GM18520 (cell line): ENCODE results near the gene KLHDC4.
"Not testable (repeated sequence)": the region's sequence is repeated elsewhere in the genome, so short reads cannot be mapped to it uniquely, and the experiment has no call there.

Source experiments
- ATAC-seq: cut with Tn5 transposase; IDR thresholded peaks from one replicate; pipeline ENCODE4 v1.9.1; 2021; ENCODE audit not compliant: unreplicated experiment

KLHDC4 gene

DNA sequence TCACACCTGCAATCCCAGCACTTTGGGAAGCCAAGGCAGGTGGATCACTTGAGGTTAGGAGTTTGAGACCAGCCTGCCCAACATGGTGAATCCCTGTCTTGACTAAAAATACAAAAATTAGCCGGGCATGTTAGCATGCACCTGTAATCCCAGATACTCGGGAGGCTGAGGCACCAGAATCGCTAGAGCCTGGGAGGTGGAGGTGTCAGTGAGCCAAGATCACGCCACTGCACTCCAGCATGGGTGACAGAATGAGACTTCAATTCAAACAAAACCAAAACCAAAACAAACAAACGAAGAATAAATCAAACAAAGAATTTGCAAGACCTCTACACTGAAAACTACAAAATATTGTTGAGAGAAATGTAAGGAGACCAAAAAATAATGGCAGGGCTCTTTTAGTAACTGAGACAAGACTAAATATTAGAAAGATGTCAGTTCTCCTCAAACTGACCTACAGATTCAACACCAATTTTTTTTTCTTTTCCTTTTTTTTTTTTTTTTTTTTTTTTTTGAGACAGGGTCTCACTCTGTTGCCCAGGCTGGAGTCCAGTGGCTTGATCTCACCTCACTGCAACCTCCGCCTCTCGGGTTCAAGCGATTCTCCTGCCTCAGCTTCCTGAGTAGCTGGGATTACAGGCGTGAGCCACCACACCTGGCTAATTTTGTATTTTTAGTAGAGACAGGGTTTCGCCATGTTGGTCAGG is 23.1 kb upstream of the KLHDC4 start:
- not testable (repeated sequence) for ATAC-seq

DNA sequence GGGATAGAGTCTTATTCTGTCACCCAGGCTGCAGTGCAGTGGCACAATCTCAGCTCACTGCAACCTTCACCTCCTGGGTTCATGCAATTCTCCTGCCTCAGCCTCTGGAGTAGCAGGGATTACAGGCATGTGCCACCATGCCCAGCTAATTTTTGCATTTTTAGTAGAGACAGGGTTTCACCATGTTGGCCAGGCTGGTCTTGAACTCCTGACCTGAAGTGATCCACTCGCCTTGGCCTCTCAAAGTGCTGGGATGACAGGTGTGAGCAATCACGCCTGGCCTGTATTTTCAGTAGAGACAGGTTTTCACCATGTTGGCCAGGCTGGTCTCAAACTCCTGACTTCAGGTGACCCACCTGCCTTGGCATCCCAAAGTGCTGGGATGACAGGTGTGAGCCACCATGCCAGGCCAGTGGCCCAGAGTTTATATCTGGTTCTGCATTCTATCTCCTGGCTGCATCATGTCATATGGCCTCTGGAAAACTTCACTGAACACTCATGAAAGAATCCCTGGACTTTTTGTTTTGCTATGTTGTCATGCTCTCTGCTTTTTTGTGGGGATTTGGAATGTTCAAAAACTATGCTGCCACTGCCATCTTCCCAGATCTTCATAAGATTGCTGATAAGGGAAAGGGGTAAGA is 21.8 kb upstream of the KLHDC4 start:
- not testable (repeated sequence) for ATAC-seq

DNA sequence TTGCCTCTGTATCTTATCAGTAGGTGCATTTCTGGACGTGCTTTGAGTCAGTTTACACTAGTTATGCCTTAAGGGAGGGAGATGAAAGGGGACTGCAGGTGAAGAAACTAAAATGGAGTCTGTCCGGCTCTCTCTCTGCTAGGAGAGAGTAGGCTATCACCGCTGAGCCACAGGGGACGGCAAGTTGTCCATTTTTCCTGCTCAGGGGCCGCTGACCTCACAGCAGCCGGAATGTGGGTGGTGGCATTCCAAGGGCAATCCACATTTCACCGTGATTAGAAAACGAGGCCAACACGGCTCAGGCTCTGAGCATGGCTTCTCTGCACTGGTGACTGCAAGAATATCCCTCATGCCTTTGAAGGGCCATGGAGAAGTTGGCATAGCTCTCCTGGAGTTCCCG is 19.0 kb upstream of the KLHDC4 start:
- no peak for ATAC-seq

DNA sequence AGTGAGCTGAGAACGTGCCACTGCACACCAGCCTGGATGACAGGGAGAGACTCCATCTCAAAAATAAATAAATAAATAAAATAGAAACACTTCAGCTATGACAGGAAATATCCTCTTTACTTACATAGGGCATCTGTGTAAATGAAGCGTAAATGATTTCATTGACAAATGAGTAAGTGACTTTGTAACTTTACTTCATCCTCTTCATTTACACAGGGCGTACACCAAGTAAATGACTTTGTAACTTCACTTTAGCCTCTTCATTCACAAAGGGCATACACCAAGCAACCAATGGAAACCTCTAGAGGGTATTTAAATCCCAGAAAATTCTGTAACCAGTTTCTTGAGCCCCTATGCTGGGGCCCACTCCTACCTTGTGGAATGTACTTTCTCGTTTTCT is 16.2 kb upstream of the KLHDC4 start:
- no peak for ATAC-seq

DNA sequence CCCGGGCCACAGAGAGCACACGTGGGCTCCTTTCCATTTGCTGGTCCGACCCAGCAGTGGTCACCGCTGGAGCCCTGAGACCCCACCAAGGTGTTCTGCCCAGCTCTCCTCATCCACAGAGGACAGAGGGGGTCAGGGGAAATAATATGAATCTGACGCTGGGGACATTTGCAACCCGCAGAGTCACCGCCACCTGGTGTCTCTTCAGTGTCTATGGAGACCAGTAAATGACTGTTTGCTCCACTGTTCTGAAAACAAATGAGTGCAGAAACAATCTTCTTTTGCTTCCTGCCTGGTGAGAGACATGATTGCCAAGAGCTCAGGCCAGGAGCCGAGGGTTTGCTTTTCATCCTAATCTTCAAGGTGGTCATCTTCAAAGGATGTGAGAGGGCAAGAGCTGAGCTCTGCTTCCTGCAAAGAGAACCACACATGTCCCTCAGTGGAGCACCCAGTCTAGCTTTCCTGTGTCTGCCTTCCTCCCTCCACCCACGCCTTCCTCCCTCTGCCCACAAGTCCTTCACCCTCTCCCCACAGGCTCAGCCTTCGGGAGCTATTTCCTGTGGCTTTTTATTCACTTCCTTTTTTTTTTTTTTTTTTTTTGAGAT is 14.7 kb upstream of the KLHDC4 start:
- ATAC-seq: no peak

DNA sequence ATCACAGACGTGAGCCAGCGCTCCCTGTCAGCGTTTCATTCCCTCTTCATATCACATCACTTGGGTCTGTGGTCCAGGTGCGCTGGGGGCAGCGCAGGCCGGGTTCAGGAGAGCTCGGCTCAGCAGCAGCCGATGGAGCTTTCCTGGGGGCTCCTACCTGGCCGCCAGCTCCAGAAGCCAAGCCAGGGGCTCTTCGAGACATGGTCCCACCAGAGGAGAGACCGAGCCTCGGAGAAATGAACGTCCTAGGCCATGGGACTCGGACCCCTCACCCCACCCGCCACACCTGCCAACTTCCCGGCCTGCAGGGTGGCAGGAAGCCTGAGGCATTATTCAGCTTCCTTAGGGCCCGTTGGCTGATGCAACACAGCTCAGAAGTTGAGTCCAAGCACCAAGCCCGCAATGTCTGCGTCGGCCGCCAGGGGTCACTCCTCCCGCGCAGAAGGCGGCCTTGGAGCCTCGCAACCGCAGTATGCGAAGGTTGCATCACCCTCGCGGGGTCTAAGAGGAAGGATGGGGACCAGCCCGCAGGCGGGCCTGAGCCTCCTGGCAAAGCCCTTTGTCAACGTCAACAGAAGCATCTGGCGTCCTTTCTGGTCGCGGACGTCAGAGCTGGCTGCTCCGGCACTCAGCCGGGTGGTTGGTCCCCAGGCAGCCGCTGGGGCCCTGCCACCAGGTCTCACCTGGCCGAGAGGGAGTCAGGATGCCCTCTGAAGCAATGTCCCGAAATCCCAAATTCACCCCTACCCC is 13.2 kb upstream of the KLHDC4 start:
- peak; percentile 57 for ATAC-seq

DNA sequence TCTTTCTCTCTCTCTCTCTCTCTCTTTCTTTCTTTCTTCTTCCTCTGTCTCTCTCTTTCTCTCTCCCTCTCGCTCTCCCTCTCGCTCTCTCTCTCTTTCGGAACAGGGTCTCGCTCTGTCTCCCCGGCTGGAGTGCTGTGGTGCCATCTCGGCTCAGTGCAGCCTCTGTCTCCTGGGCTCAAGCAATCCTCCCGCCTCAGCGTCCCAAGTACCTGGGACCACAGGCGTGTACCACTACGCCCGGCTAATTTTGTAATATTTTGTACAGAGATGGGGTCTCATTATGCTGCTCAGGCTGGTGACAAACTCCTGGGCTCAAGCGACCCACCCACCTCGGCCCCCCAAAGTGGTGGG is 12.7 kb upstream of the KLHDC4 start:
- no peak for ATAC-seq

DNA sequence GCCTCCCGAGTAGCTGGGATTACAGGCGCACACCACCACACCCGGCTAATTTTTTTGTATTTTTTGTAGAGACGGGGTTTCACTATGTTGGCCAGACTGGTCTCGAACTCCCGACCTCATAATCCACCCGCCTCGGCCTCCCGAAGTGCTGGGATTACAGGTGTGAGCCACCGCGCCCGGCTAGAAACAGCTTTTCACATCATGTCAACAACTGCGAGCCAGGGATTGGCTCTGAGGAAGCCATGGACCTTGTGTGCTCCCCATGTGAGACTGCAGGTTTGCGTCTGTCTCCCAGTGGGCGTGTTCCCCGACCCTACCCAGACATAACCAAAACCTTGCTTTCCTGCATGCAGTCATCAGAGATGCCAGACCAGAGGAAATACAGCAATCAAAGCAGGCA is 8.1 kb upstream of the KLHDC4 start:
- ATAC-seq: not testable (repeated sequence)

DNA sequence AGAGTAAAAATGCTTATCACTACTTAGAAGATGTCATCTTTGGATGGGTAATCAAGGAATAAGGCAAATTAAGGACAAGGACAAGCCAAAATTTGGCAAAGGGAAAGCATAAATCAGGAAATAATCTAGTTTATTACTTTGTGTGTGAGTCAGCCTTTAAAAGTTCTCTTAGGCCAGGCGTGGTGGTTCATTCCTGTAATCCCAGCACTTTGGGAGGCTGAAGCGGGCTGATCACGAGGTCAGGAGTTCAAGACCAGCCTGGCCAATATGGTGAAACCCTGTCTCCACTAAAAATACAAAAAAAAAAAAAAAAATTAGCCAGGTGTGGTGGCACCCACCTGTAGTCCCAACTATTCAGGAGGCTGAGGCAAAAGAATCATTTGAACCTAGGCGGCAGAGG is 1.7 kb upstream of the KLHDC4 start:
- not testable (repeated sequence) for ATAC-seq

DNA sequence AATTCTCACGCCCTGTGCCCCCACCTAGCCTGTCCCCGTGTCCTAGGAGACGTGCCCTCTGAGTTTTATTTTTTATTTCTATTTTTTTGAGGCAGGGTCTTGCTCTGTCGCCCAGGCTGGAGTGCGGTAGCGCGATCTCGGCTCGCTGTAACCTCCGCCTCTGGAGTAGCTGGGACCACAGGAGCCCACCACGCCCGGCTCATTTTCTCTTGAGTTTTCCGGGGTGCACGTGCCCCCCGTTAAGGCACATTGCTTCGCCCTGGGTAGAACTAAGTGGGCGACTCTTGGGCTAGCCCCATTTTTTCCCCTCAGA is 655 bp upstream of the KLHDC4 start:
- no peak for ATAC-seq

DNA sequence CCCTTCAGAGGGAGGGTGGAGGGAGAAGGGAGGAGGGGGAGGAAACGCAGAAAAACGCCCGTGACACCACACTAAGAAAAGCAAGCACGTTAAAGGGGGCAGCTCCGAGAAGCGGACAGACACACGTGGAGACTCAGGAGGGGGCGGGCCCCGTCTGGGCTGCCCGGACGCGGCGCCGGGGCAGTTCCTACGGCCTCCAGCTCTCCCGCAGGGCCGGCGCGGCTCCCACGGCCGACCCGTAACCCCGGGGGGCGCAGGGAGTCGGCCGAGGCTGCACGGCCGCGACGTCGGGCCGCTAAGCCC is 362 bp downstream of the KLHDC4 start:
- peak; percentile 14 for ATAC-seq

DNA sequence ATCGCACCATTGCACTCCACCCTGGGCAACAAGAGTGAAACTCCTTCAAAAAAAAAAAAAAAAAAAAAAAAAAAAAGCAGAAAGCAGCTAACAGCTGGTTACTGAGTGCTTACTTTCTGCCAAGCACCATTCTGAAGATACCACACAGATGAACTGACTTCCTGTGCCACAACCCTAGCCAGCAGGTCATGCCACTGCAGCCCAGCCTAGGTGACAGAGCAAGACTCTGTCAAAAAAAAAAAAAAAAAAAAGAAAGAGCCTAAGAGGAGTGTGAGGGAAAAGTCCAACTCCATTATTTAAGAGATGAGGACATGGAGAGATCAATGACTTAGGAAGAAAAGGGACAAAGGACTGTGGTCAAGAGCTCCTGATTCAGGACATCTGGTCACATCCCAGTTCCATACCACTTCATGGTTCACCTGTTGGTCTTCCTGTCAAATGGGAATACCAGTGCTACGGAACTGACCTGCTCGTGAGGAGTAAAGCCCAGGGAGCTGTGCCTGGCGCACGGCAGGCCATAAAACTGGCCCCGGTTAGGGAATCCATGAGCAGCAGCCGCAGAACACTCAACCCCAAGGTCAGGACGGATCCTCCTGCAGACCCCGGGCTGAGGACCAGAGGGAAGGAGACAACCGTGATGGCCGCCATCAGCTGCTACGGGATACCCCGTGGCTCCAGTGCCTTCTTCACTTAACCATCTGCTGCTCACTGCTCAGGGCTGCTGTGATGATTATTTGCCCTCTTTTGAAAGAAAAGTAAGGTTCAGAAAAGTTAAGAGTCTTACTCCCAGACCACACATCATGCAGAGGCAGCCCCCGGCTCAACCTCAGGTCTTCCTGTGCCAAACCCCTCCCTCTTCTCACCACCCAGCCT is 950 bp downstream of the KLHDC4 start:
- peak; percentile 12 for ATAC-seq

DNA sequence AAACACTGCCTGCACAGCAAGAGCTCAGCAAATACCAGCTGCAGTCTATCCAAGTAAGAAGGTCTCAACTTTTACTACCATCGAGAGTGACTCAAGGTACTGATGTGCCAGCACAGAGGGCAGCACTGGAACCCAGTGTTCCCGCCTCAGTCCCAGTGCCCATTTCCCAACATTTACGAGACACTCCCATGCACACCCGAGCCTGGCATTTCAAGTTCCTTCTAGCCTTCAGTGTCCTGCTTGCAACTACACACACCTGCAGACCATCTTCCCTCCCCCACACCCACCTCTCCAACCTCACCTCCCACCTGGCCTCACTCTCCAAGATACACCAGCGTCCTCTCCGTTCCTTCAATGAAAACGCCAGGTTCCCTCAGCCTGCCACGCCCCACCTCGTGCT is 3.2 kb downstream of the KLHDC4 start:
- ATAC-seq: no peak

DNA sequence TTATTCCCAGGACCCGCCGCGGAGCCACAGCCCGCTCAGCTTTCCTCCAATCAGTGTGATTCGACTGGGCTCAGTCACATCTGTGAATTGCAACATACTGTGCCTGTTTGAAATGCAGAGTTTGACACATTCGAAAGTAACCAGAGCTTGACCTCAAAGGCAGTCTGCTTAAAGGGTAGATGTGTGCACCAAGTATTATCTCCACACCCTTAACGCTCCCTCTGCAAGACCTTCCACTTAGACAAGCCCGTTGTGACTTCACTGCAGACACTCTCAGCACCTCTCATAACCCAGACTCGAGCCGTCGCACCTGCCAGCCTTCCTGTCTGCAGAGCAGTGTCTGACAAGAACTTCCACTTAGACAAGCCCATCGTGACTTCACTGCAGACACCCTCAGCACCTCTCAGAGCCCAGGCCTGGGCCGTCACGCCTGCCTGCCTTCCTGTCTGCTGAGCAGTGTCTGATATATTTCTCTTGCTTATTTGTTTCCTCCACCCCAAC is 3.7 kb downstream of the KLHDC4 start:
- ATAC-seq: no peak

DNA sequence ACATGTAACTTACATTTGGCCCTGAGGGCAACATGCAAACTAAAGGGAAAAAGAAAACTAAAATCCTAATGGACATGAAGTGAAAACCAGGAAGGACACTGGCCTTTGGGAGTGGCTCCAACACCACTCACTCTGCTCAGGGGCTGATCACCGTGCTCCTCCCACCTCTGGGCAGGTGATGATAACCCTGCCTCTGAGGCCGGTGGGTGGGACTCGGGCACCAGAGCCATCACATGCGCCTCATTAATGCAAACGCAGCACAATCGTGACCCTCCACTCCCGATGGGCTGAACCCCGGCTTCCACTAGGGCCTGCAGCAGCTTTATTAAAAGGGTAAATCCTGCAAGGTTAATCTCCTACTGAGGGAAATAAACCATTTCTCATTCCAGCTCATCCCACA is 4.7 kb downstream of the KLHDC4 start:
- no peak for ATAC-seq

DNA sequence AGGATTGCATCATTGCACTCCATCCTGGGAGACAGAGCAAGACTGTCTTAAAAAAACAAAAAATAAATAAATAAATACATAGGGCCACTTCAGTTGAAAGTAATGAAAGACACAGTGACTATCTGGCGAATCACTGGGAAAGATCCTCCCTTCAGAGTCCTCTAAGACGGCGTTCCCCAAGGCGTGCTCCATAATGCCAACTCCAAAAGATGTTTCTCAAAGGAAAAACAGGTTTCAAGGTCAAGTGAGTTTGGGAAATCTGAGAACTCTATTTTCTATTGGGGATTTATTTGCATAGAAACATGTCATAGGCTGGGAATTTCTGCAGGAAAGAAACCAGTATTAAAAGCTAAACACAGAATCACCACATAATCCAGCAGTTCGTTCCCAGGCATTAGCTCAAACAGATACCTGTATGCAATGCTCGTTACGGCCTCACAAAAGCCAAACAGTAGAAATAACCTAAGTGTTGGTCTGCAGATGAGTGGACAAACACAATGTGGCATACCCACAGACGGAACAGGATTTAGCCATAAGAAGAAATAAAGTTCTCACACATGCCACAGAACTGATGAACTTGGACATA is 7.9 kb downstream of the KLHDC4 start:
- no peak for ATAC-seq

DNA sequence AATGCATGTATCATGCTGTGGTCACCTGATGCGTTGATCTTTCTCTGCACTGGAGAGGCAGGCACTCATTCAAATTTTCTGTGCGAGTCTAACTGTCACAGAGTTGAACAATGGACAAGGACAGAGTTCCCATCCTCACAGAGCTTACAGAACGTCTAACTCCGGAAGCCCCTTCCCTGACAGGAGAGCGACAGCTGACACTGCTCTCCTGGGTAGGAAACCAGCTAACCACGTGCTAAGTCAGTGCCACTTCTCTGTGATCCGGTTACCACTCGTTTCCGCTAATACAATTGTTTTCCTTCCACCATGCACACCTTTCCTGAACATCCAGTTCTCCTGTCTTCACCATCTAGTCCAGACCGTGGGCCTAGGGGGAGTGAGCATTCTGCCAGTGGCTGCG is 11.3 kb downstream of the KLHDC4 start:
- no peak for ATAC-seq

DNA sequence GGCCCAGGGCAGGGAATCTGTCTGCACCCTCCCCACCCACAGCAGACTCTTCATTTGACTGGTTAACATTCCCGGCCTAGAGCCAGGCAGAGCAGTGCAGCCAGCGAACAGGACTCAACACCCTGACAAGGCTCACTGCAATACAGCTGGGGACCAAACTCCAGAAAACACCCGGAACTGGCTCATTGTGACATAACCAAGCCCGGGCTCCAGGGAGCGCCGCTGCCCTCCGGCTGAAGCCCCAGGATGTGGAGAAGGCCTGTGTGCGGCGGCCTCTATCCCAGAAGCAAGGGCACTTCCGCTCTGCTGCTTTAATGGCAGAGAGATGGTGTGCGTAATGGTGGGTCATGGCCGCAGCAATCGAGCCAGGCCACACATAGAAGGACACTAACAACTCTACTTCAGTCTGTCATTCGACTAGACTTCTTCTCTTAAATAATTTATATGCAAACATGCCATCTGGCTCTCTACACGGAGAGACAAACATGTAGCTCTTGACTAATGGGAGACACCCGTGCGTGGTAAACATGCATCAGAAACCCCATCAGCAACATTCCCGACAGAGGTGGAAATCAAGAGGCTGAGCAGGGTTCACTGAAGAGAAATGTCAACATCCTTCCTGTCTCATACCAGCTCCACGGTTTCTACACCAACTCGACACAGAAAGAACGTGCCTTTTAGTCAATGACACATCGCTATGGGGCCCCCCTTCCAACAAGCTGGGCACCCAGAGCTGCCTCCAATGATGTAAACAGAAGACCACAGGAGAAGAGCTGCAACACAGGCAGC is 18.0 kb downstream of the KLHDC4 start:
- ATAC-seq: no peak

DNA sequence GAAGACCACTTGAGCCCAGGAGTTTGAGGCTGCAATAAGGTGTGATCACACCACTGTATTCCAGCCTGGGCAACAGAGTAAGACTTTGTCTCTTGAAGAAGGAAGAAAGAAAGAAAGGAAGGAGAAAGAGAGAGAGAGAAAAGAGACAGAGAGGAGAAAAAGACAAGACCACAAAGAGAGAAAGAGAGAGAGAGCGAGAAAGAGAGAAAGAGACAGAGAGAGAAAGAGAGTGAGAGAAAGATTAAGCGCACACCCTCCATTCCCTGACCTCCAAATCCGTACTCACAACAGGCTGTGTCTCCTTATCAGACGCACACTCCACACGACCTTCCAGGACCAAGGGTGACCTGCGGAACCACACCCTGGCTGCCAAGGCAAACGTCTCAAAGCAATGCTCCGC is 19.6 kb downstream of the KLHDC4 start:
- ATAC-seq: no peak
